Midbrain (tissue), 1 donor: ENCODE data around the gene GNA14.
A peak's percentile ranks its signal among the peaks of the same experiment; 100 is the strongest.
"Not testable (repeated sequence)": the region's sequence is repeated elsewhere in the genome, so short reads cannot be mapped to it uniquely, and the experiment has no call there.

ENCODE experiments used
- DNase-seq: peaks from one replicate; lab custom pipeline; 2025; lab: John Stamatoyannopoulos, UW

GNA14 gene

GRCh38 chr9:77534376-77535057 lies 113.6 kb downstream of the GNA14 start:
- peak; percentile 66 for DNase-seq

GRCh38 chr9:77533671-77534070 lies 114.5 kb downstream of the GNA14 start:
- no peak for DNase-seq

- no peak for DNase-seq
These were observed 115.5 kb downstream of the GNA14 start for GRCh38 chr9:77532607-77533006.

GRCh38 chr9:77531400-77531799 lies 116.7 kb downstream of the GNA14 start:
- DNase-seq = no peak

- DNase-seq = no peak
These were observed 124.2 kb downstream of the GNA14 start for GRCh38 chr9:77523891-77524290.

- DNase-seq = peak; percentile 58
These were observed 127.0 kb downstream of the GNA14 start for GRCh38 chr9:77521091-77521490.

- no peak for DNase-seq
These were observed 129.4 kb downstream of the GNA14 start for GRCh38 chr9:77518688-77519087.

GRCh38 chr9:77516781-77517180 lies 131.3 kb downstream of the GNA14 start:
- peak; percentile 7 for DNase-seq

- DNase-seq = peak; percentile 60
These were observed 133.0 kb downstream of the GNA14 start for GRCh38 chr9:77514886-77515711.

- DNase-seq = no peak
These were observed 134.7 kb downstream of the GNA14 start for GRCh38 chr9:77513457-77513856.

GRCh38 chr9:77512876-77513275 lies 135.2 kb downstream of the GNA14 start:
- no peak for DNase-seq

- no peak for DNase-seq
These were observed 136.6 kb downstream of the GNA14 start for GRCh38 chr9:77511525-77511924.

GRCh38 chr9:77510666-77511065 lies 137.5 kb downstream of the GNA14 start:
- no peak for DNase-seq

- DNase-seq = no peak
These were observed 139.7 kb downstream of the GNA14 start for GRCh38 chr9:77508396-77508795.

GRCh38 chr9:77507212-77507961 lies 140.7 kb downstream of the GNA14 start:
- no peak for DNase-seq

- DNase-seq = no peak
These were observed 142.9 kb downstream of the GNA14 start for GRCh38 chr9:77505232-77505631.

GRCh38 chr9:77502568-77502967 lies 145.6 kb downstream of the GNA14 start:
- no peak for DNase-seq

GRCh38 chr9:77498891-77499290 lies 149.2 kb downstream of the GNA14 start:
- no peak for DNase-seq

- no peak for DNase-seq
These were observed 150.6 kb downstream of the GNA14 start for GRCh38 chr9:77497322-77498198.

- DNase-seq = peak; percentile 22
These were observed 152.1 kb downstream of the GNA14 start for GRCh38 chr9:77495834-77496671.

GRCh38 chr9:77490279-77490678 lies 157.8 kb downstream of the GNA14 start:
- not testable (repeated sequence) for DNase-seq
